ENCODE data around the gene CPEB2. TPM values are rescaled to one million over a fixed set of nuclear protein-coding genes. Genes with fewer than 3 reads are reported as not detected.

CPEB2 gene
- total RNA-seq, 1 donor from 2014 or later = 30.4 TPM

- no peaks in the 10 kb centered on the region for H3K36me3 ChIP-seq
- intact Hi-C loops (cut with DNase I) = no loop called here
- H3K27ac ChIP-seq = no peak overlapping the region
- no peaks in the 10 kb centered on the region for H3K27me3 ChIP-seq
- no peaks in the 10 kb centered on the region for H3K9me3 ChIP-seq
- no peak for DNase-seq (ENCODE audit: low spot score in 2 of 2)
- no peaks in the 10 kb centered on the region for H3K4me1 ChIP-seq
- no peak for TF ChIP-seq CTCF (IDR thresholded peaks at IDR 0.05)
- no peak overlapping the region for H3K4me3 ChIP-seq
These were observed 8.0 kb upstream of the CPEB2 start for GRCh38 chr4:14994242-14994641.

DNA sequence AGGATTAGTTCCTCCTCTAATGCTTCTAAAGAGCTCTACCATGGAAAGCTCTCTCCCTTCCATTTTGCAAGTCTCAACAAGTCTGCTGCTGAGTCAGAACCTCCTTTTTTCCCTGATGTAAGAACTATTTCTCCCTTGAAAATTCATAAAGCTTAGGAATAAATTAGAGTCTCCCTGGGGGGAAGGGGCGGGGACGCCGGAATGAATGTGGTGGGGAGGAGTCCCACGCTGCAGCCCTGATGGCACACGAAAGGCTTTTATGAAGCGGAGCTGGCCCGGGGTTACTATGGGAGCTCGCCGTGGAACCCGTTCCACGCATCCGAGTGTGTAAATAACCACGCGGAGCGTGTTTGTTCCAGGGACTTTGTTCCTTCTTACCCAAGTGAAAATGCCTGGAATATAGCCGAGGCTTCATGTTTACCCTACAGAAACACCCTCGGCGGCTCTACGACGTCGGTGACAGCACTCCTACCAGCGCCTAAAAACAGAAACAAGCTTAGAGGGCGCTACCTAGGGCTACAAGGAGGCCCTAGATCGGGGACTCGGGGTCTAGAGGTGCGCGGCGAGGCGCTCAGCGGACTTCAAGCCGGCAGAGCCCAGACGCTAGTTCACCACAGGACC is 923 bp upstream of the CPEB2 start:
- no peaks in the 10 kb centered on the region for H3K4me1 ChIP-seq
- H3K9me3 ChIP-seq = no peaks in the 10 kb centered on the region
- H3K27me3 ChIP-seq = no peaks in the 10 kb centered on the region
- H3K27ac ChIP-seq = peak overlapping the region; percentile 99 to 100
- H3K4me3 ChIP-seq = peak overlapping the region; percentile 99
- peak; percentile 61 to 96 for DNase-seq (ENCODE audit: low spot score in 2 of 2)
- no peaks in the 10 kb centered on the region for H3K36me3 ChIP-seq
- no peak for TF ChIP-seq CTCF (IDR thresholded peaks at IDR 0.05)
- intact Hi-C loops (cut with DNase I) = loop anchor here (2.0 to 10.0 kb wide), 7 partner anchors 77 to 1347 kb away; partner anchors contain the start of gene C1QTNF7

GRCh38 chr4:15002659-15003400 is 549 bp downstream of the CPEB2 start:
- peak overlapping the region; percentile 99 for H3K4me3 ChIP-seq
- peaks cover 0 to 6% of the 10 kb centered on the region in 2 donors for H3K4me1 ChIP-seq
- intact Hi-C loops (cut with DNase I) = loop anchor here (1.0 to 10.0 kb wide), 9 partner anchors 32 to 1348 kb away; partner anchors contain the start of genes C1QTNF7 and FBXL5
- no peaks in the 10 kb centered on the region for H3K9me3 ChIP-seq
- peak; percentile 31 to 88 for DNase-seq (ENCODE audit: low spot score in 2 of 2)
- peak overlapping the region; percentile 99 to 100 for H3K27ac ChIP-seq
- TF ChIP-seq CTCF (IDR thresholded peaks at IDR 0.05) = peak in 1 of 3 experiments; percentile 2
- no peaks in the 10 kb centered on the region for H3K27me3 ChIP-seq
- no peaks in the 10 kb centered on the region for H3K36me3 ChIP-seq

DNA sequence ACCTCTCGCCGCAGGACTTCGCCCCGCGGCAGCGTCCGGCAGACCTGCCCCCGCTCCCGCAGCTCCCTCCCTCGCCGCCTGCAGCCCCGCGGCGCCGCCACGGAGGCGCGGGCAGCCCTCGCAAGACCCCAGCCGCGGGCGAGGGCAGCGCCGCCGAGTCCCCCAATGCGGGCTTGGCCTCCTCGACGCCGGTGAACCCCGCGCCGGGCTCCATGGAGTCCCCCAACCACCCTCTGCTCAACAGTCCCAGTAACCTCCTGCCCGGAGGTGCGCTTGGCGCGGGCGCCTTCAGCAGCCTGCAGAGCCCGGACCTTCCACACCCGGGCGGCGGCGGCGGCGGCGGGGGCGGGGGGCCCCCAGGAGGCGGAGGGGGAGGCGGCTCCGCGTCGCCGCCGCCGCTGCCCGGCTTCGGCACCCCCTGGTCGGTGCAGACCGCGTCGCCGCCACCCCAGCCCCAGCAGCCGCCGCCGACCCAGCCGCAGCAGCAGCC is 1.2 kb downstream of the CPEB2 start:
- H3K27ac ChIP-seq = peak overlapping the region; percentile 99 to 100
- no peaks in the 10 kb centered on the region for H3K9me3 ChIP-seq
- H3K36me3 ChIP-seq = peaks cover 0 to 3% of the 10 kb centered on the region in 2 donors
- H3K4me3 ChIP-seq = peak overlapping the region; percentile 99
- intact Hi-C loops (cut with DNase I) = loop anchor here (2.0 to 10.0 kb wide), 8 partner anchors 31 to 1349 kb away; partner anchors contain the start of gene C1QTNF7
- TF ChIP-seq CTCF (IDR thresholded peaks at IDR 0.05) = no peak
- H3K27me3 ChIP-seq = no peaks in the 10 kb centered on the region
- peak in 1 of 2 donors; percentile 72 for DNase-seq (ENCODE audit: low spot score in 2 of 2)
- peaks cover 0 to 11% of the 10 kb centered on the region in 2 donors for H3K4me1 ChIP-seq

- Histone ChIP-seq H3K4me3 (peak overlapping the region; percentile 99), H3K4me1 (peaks cover 0 to 11% of the 10 kb centered on the region in 2 donors), H3K27me3 (no peaks in the 10 kb centered on the region), H3K36me3 (peaks cover 0 to 3% of the 10 kb centered on the region in 2 donors), H3K27ac (peak overlapping the region; percentile 98 to 99), H3K9me3 (no peaks in the 10 kb centered on the region)
- intact Hi-C loops (cut with DNase I) = loop anchor here (2.0 to 10.0 kb wide), 8 partner anchors 31 to 1349 kb away; partner anchors contain the start of gene C1QTNF7
- DNase-seq (ENCODE audit: low spot score in 2 of 2) = peak; percentile 22 to 75
- TF ChIP-seq CTCF (IDR thresholded peaks at IDR 0.05) = no peak
These were observed 1.8 kb downstream of the CPEB2 start for GRCh38 chr4:15003891-15004738.
